ENCODE data around the gene FAM50A.

- TF ChIP-seq CTCF (IDR thresholded peaks at IDR 0.05) (no peak), POLR2A (IDR thresholded peaks at IDR 0.05) (no peak)
Observed at GRCh38 chrX:154488336-154489075, 44.6 kb downstream of the FAM50A start.

All from heart left ventricle (tissue), 13 donors.